Measurements from ENCODE around the gene TARBP1. TPM values are rescaled to one million over a fixed set of nuclear protein-coding genes. Genes with fewer than 3 reads are reported as not detected.

TARBP1 gene
- total RNA-seq, 3 donors from 2014 or later (not counting 1 experiment from before 2014, with no cell fraction given) = 29.0 to 37.5 (median 32.2) TPM

DNA sequence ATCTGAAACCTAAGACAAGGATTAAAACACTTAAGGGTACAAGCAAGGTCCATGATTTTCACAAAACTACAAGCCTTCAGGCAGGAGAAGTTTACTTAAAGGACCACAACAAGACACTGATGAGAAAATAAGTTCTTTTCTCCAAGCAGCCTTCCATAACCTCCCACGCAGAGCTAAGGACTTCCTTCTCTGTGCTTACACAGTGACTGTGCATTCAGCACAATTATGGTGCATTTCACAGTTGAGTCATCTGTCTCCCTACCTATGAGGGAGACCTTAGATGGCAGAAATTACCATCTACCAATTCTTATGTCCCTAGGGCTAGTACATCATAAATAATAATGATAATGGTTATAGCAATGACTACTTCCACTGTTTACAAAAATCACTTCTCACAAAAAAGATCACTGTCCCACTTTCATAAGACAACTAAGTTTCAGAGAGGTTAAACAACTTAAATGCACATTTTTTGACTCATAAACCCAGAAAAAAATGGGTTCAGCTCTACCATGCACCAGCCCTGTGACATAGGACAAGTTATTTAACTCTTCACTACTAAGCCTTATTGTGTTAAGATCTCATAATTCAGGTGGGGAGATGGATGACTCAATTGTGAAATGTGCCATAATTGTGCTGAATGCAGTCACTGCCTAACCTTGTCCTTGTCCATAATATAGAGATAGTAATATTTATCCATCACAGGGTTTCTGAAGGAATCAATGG is 45.3 kb downstream of the TARBP1 start:
- H3K4me3 ChIP-seq (ENCODE audit: low read length) = no peak overlapping the region
- intact Hi-C loops (cut with micrococcal nuclease) = no loop called here
- no peaks in the 10 kb centered on the region for H3K27me3 ChIP-seq (ENCODE audit: control insufficient read depth, insufficient read depth, low read length)
- H3K9me3 Mint-ChIP-seq = no peaks in the 10 kb centered on the region
- H3K36me3 ChIP-seq (ENCODE audit: control insufficient read depth, insufficient read depth, low read length) = peaks cover 32% of the 10 kb centered on the region
- no peaks in the 10 kb centered on the region for H3K36me3 Mint-ChIP-seq
- 65% methylated on average over 1 of the region's 1 CpG for whole genome bisulfite sequencing (ENCODE audit: insufficient coverage)
- no peak for DNase-seq
- no peaks in the 10 kb centered on the region for H3K27me3 Mint-ChIP-seq (ENCODE audit: low read depth in 2 of 2)
- no peak overlapping the region for H3K4me3 Mint-ChIP-seq
- no peak overlapping the region for H3K27ac ChIP-seq (ENCODE audit: low read length)
- H3K27ac Mint-ChIP-seq = no peak overlapping the region
- no peaks in the 10 kb centered on the region for H3K4me1 Mint-ChIP-seq
- H3K4me1 ChIP-seq (ENCODE audit: control insufficient read depth, insufficient read depth, low read length) = no peaks in the 10 kb centered on the region
- TF ChIP-seq, protein P1, sequence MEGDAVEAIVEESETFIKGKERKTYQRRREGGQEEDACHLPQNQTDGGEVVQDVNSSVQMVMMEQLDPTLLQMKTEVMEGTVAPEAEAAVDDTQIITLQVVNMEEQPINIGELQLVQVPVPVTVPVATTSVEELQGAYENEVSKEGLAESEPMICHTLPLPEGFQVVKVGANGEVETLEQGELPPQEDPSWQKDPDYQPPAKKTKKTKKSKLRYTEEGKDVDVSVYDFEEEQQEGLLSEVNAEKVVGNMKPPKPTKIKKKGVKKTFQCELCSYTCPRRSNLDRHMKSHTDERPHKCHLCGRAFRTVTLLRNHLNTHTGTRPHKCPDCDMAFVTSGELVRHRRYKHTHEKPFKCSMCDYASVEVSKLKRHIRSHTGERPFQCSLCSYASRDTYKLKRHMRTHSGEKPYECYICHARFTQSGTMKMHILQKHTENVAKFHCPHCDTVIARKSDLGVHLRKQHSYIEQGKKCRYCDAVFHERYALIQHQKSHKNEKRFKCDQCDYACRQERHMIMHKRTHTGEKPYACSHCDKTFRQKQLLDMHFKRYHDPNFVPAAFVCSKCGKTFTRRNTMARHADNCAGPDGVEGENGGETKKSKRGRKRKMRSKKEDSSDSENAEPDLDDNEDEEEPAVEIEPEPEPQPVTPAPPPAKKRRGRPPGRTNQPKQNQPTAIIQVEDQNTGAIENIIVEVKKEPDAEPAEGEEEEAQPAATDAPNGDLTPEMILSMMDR (IDR thresholded peaks at IDR 0.05) = no peak
- ATAC-seq = no peak
- no peaks in the 10 kb centered on the region for H3K9me3 ChIP-seq (ENCODE audit: control insufficient read depth, insufficient read depth, low read length)

- H3K4me3 ChIP-seq (ENCODE audit: low read length) = no peak overlapping the region
- ATAC-seq (no peak), DNase-seq (no peak)
- TF ChIP-seq, protein P1 (IDR thresholded peaks at IDR 0.05) = no peak
- no peak overlapping the region for H3K27ac ChIP-seq (ENCODE audit: low read length)
- H3K36me3 Mint-ChIP-seq = no peaks in the 10 kb centered on the region
- H3K36me3 ChIP-seq (ENCODE audit: control insufficient read depth, insufficient read depth, low read length) = peaks cover 37% of the 10 kb centered on the region
- no peaks in the 10 kb centered on the region for H3K27me3 ChIP-seq (ENCODE audit: control insufficient read depth, insufficient read depth, low read length)
- no peaks in the 10 kb centered on the region for H3K4me1 Mint-ChIP-seq
- no CpG with 5 or more reads among the region's 4 CpGs for WGBS (ENCODE audit: insufficient coverage)
- no peak overlapping the region for H3K4me3 Mint-ChIP-seq
- no peaks in the 10 kb centered on the region for H3K9me3 Mint-ChIP-seq
- intact Hi-C loops (cut with micrococcal nuclease) = no loop called here
- no peaks in the 10 kb centered on the region for H3K9me3 ChIP-seq (ENCODE audit: control insufficient read depth, insufficient read depth, low read length)
- H3K4me1 ChIP-seq (ENCODE audit: control insufficient read depth, insufficient read depth, low read length) = no peaks in the 10 kb centered on the region
- H3K27me3 Mint-ChIP-seq (ENCODE audit: low read depth in 2 of 2) = no peaks in the 10 kb centered on the region
- H3K27ac Mint-ChIP-seq = no peak overlapping the region
These were observed 47.7 kb downstream of the TARBP1 start for GRCh38 chr1:234431255-234431654.

DNA sequence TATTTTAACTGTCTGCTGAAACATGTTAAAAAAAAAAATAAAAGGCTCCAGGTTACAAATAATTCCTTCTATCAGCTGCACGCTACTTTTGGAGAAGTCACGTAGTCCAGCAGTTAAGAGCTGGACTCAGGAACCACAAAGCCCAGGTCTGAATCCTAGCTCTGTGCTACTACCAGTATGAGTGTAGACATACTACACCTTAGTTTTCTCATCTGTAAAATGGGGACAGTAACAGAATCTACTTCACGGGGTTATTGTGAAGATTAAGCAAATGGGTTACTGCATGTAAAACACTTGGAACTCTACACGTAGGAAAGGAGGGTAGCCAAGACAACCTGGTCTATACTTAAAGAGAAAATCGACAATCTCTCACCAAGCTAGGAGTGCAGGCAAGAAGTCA is 48.3 kb downstream of the TARBP1 start:
- intact Hi-C loops (cut with micrococcal nuclease) = no loop called here
- H3K9me3 Mint-ChIP-seq = no peaks in the 10 kb centered on the region
- no peaks in the 10 kb centered on the region for H3K4me1 Mint-ChIP-seq
- no peak overlapping the region for H3K27ac ChIP-seq (ENCODE audit: low read length)
- 99% methylated on average over 5 of the region's 5 CpGs for WGBS (ENCODE audit: insufficient coverage)
- H3K27me3 Mint-ChIP-seq (ENCODE audit: low read depth in 2 of 2) = no peaks in the 10 kb centered on the region
- H3K4me1 ChIP-seq (ENCODE audit: control insufficient read depth, insufficient read depth, low read length) = no peaks in the 10 kb centered on the region
- DNase-seq (no peak), ATAC-seq (no peak)
- no peaks in the 10 kb centered on the region for H3K9me3 ChIP-seq (ENCODE audit: control insufficient read depth, insufficient read depth, low read length)
- H3K36me3 Mint-ChIP-seq = no peaks in the 10 kb centered on the region
- H3K27ac Mint-ChIP-seq = no peak overlapping the region
- no peaks in the 10 kb centered on the region for H3K27me3 ChIP-seq (ENCODE audit: control insufficient read depth, insufficient read depth, low read length)
- no peak overlapping the region for H3K4me3 Mint-ChIP-seq
- no peak overlapping the region for H3K4me3 ChIP-seq (ENCODE audit: low read length)
- TF ChIP-seq, protein P1 (IDR thresholded peaks at IDR 0.05) = no peak
- H3K36me3 ChIP-seq (ENCODE audit: control insufficient read depth, insufficient read depth, low read length) = peaks cover 37% of the 10 kb centered on the region

DNA sequence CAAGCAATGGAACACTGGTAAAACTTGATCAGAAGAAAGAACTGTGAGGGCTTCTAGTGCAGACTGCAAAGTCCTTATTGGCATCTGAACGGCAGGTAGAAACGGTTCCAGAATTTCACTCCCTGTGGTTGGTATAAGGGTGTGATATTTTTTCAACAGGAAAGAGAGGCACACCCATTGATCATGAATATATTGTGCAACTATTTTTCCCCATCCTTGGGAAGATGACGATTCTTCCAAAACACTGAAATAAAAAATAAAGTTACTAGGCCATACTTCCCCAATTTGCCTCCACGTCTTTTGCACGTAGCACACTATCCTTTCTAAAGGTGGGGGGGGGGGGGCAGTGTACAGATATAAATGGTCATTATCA is 49.6 kb downstream of the TARBP1 start:
- no peak overlapping the region for H3K4me3 Mint-ChIP-seq
- peaks cover 42% of the 10 kb centered on the region for H3K36me3 ChIP-seq (ENCODE audit: control insufficient read depth, insufficient read depth, low read length)
- H3K4me3 ChIP-seq (ENCODE audit: low read length) = no peak overlapping the region
- DNase-seq (no peak), ATAC-seq (no peak)
- no peaks in the 10 kb centered on the region for H3K4me1 Mint-ChIP-seq
- 57% methylated on average over 1 of the region's 5 CpGs for WGBS (ENCODE audit: insufficient coverage)
- H3K4me1 ChIP-seq (ENCODE audit: control insufficient read depth, insufficient read depth, low read length) = no peaks in the 10 kb centered on the region
- no peaks in the 10 kb centered on the region for H3K27me3 ChIP-seq (ENCODE audit: control insufficient read depth, insufficient read depth, low read length)
- H3K27me3 Mint-ChIP-seq (ENCODE audit: low read depth in 2 of 2) = no peaks in the 10 kb centered on the region
- H3K36me3 Mint-ChIP-seq = peaks cover 1% of the 10 kb centered on the region
- H3K9me3 Mint-ChIP-seq = no peaks in the 10 kb centered on the region
- intact Hi-C loops (cut with micrococcal nuclease) = no loop called here
- no peaks in the 10 kb centered on the region for H3K9me3 ChIP-seq (ENCODE audit: control insufficient read depth, insufficient read depth, low read length)
- TF ChIP-seq, protein P1 (IDR thresholded peaks at IDR 0.05) = no peak
- H3K27ac Mint-ChIP-seq = no peak overlapping the region
- H3K27ac ChIP-seq (ENCODE audit: low read length) = no peak overlapping the region
